Mucosa of rectum (tissue), 2 donors: ENCODE measurements around the gene FMN2.

Experiments
- H3K27ac ChIP-seq, 2 donors: one replicate each; pipeline ENCODE4 v1.7.0; 2013; ENCODE audit warnings: inconsistent platforms in 2 of 2, low read depth in 2 of 2, low read length in 2 of 2
- H3K27me3 ChIP-seq, 2 donors: one replicate each; pipeline ENCODE4 v1.7.0; 2013; ENCODE audit warnings: low read length in 2 of 2; ENCODE audit not compliant: control insufficient read depth in 2 of 2, insufficient read depth in 2 of 2
- H3K36me3 ChIP-seq, 2 donors: one replicate each; pipeline ENCODE4 v1.7.0; 2013; ENCODE audit warnings: low read length in 2 of 2; ENCODE audit not compliant: control insufficient read depth in 2 of 2, insufficient read depth in 2 of 2
- H3K4me1 ChIP-seq, 2 donors: one replicate each; pipeline ENCODE4 v1.7.0; 2013; ENCODE audit warnings: low read length in 2 of 2, mild to moderate bottlenecking in 1 of 2; ENCODE audit not compliant: control insufficient read depth in 2 of 2, insufficient read depth in 2 of 2
- H3K4me3 ChIP-seq, 2 donors: one replicate each; pipeline ENCODE4 v1.7.0; 2013; ENCODE audit warnings: low read length in 2 of 2
- H3K9ac ChIP-seq, 2 donors: one replicate each; pipeline ENCODE4 v1.7.0; 2013; ENCODE audit warnings: low read length in 2 of 2, low read depth in 1 of 2, mild to moderate bottlenecking in 1 of 2
- H3K9me3 ChIP-seq, 2 donors: one replicate each; pipeline ENCODE4 v1.7.0; 2013; ENCODE audit warnings: low read length in 2 of 2; ENCODE audit not compliant: control insufficient read depth in 2 of 2
- donor health status: healthy.
- donor health status: Normal muscosa, but diverticular disease.

FMN2 gene

DNA sequence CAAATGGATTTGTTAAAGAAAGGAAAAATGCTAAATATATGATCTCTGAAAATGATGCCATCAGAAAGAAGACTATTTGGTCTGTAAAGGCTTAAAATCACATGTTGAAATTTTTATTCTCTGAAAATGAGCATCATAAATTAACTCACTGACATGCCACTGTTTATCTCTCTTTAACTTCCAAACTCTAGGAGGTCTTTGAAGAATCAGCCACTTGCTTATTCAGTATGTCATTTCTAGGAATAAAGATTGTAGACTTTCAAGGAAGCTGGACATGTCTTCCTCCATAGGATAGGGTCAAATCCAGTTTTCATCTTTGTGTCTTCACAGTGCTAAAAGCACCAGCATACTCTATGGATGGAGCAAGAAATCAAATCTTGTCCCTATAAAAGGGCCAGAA, 147.6 kb downstream of the FMN2 start:
- H3K9me3 ChIP-seq, result no peaks in the 10 kb centered on the region
- H3K27ac ChIP-seq, result no peak overlapping the region
- no peaks in the 10 kb centered on the region for H3K36me3 ChIP-seq
- H3K9ac ChIP-seq, result no peak overlapping the region
- H3K4me3 ChIP-seq, result no peak overlapping the region
- no peaks in the 10 kb centered on the region for H3K27me3 ChIP-seq
- H3K4me1 ChIP-seq, result no peaks in the 10 kb centered on the region

DNA sequence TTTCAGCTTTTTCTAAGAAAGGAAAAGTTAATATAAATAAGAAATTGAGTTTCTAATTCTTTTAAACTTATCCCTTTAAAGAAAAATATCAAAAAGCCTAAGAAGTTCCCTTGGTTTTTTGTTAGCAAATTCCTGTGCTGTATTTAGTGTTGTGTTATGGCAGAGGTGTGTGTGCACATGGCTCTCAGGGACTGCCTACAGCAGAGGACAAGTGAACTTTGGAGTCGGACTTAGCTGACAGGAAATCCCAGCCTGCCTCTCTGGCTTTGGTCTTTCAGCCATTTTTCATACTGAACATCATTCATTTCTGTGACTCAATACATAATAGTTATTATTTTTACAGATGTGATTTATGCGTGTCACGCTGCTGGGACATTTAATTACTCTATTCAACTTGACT, 149.6 kb downstream of the FMN2 start:
- H3K9me3 ChIP-seq, result no peaks in the 10 kb centered on the region
- no peak overlapping the region for H3K4me3 ChIP-seq
- H3K27ac ChIP-seq, result no peak overlapping the region
- no peaks in the 10 kb centered on the region for H3K4me1 ChIP-seq
- no peak overlapping the region for H3K9ac ChIP-seq
- H3K27me3 ChIP-seq, result no peaks in the 10 kb centered on the region
- no peaks in the 10 kb centered on the region for H3K36me3 ChIP-seq

DNA sequence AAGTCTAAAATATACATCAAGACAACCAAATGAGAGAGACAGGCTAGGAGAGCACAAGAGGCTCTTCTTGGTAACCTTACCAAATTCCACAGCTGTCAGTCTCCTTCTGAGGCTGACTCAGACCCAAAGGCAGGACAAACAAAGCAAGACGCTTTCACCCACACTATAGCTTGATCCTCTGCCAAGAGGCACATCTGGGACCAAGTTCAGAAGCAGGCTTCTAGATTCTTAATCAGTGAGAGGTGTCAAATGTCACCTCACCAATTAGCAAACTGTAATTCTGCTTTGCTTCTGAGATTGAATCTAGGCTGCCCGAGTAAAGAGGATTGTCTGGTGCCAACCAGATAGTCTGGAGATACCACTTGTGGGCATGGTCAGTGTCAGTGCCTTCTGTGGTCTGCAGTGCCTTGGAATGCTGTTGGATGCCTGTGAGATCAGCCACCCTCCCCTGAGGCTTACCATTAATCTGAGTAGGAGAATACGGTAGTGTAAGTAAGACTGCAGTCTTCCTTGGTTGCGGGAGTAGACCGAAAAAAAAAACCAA, 151.0 kb downstream of the FMN2 start:
- H3K9me3 ChIP-seq, result no peaks in the 10 kb centered on the region
- no peaks in the 10 kb centered on the region for H3K4me1 ChIP-seq
- no peaks in the 10 kb centered on the region for H3K36me3 ChIP-seq
- no peak overlapping the region for H3K4me3 ChIP-seq
- H3K9ac ChIP-seq, result no peak overlapping the region
- no peaks in the 10 kb centered on the region for H3K27me3 ChIP-seq
- no peak overlapping the region for H3K27ac ChIP-seq

DNA sequence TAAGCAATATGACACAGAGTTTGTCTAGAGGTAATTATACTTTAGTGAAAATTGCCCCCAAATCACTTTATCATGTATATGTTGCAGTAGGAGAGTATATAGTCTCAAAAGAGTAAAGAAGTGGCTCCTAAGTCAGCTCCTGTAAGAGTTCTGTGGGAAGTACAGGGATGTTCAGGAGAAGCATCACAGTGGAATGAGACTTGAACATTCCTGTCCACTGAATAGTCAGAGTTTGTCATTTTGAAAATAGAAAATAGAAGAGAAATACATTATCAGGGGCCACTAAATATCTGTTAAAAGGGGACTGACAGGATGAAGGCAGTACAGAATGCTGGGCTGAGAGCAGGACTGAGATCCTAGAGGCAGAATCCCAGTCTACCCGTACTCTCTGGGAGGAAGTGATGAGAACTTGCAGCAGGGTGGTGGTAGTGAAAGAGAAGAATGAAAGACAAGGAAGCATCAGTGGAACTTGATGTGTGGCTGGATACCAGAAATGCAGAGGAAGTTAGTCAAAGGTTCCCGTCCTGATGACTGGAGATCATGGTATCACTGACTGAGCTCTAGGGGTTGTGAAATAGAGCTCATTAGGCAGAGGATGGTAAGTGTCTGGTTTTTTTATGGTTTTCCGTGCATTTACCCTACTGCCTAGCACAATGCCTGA, 153.4 kb downstream of the FMN2 start:
- H3K9me3 ChIP-seq, result no peaks in the 10 kb centered on the region
- no peaks in the 10 kb centered on the region for H3K27me3 ChIP-seq
- no peaks in the 10 kb centered on the region for H3K4me1 ChIP-seq
- no peak overlapping the region for H3K4me3 ChIP-seq
- no peak overlapping the region for H3K9ac ChIP-seq
- H3K36me3 ChIP-seq, result no peaks in the 10 kb centered on the region
- no peak overlapping the region for H3K27ac ChIP-seq

DNA sequence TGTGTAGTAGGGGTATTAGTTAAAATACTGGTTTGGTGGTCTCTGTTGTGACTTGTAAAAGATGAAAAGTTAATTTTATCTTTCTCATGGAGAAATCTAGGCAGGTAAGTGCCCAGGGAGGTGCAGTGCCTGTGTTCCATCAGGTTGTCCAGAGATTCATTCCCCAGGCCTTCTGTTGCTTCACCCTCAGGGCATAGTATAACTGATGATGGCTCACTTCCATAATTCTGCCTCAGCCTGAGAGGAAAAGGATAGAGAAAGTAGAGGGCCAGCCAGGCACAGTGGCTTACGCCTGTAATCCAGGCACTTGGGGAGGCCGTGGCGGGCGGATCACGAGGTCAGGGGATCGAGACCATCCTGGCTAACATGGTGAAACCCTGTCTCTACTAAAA, 153.9 kb downstream of the FMN2 start:
- no peaks in the 10 kb centered on the region for H3K36me3 ChIP-seq

DNA sequence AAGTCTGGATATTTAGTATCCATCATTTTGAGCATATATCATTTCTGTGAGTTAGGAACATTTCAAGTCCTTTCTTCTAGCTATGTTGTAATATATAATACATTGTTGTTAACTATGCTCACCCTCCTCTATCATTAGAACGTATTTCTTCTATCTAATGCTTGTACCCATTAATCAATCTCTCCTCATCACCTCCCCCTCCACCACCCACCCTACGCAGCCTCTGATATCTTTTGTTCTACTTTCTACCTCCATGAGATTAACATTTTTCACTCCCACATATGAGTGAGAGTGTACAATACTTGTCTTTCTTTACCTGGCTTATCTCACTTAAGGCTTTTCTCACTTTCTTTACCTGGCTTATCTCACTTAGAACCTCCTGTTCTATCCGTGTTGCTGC, 156.2 kb downstream of the FMN2 start:
- no peaks in the 10 kb centered on the region for H3K4me1 ChIP-seq
- H3K9me3 ChIP-seq, result no peaks in the 10 kb centered on the region
- no peaks in the 10 kb centered on the region for H3K27me3 ChIP-seq
- no peak overlapping the region for H3K4me3 ChIP-seq
- no peak overlapping the region for H3K9ac ChIP-seq
- no peaks in the 10 kb centered on the region for H3K36me3 ChIP-seq
- no peak overlapping the region for H3K27ac ChIP-seq

More for the DNA sequence above, 153.9 kb downstream of the FMN2 start:
- Histone ChIP-seq H3K4me3 (no peak overlapping the region), H3K27ac (no peak overlapping the region), H3K4me1 (no peaks in the 10 kb centered on the region), H3K27me3 (no peaks in the 10 kb centered on the region), H3K9ac (no peak overlapping the region), H3K9me3 (no peaks in the 10 kb centered on the region)

DNA sequence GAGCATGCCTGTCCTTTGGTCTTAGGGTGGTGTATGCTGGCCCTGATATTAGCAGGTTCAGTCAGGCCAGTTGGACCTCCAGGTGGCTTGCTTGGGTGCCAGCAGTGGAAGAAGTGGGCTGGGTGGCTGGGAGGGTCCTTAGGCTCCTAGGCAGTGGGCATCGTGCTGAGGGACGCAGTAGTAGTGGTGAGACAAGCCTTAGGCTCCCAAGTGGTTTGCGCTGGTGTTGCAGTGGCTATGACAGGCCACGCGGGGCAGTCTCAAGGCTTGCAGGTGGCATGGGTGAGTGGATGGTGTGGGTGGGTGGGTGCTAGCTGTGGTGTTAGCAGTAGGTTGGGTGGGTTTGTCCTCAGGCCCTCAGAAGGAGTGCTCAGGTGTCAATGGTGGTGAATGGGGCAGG, 162.3 kb downstream of the FMN2 start:
- Histone ChIP-seq H3K27ac (no peak overlapping the region), H3K4me1 (no peaks in the 10 kb centered on the region), H3K4me3 (no peak overlapping the region), H3K9me3 (no peaks in the 10 kb centered on the region), H3K9ac (no peak overlapping the region), H3K27me3 (no peaks in the 10 kb centered on the region), H3K36me3 (no peaks in the 10 kb centered on the region)

GRCh38 chr1:240254778-240255291, 163.2 kb downstream of the FMN2 start:
- no peak overlapping the region for H3K4me3 ChIP-seq
- H3K27ac ChIP-seq, result no peak overlapping the region
- no peaks in the 10 kb centered on the region for H3K4me1 ChIP-seq
- no peak overlapping the region for H3K9ac ChIP-seq
- H3K36me3 ChIP-seq, result no peaks in the 10 kb centered on the region
- H3K27me3 ChIP-seq, result no peaks in the 10 kb centered on the region
- no peaks in the 10 kb centered on the region for H3K9me3 ChIP-seq

DNA sequence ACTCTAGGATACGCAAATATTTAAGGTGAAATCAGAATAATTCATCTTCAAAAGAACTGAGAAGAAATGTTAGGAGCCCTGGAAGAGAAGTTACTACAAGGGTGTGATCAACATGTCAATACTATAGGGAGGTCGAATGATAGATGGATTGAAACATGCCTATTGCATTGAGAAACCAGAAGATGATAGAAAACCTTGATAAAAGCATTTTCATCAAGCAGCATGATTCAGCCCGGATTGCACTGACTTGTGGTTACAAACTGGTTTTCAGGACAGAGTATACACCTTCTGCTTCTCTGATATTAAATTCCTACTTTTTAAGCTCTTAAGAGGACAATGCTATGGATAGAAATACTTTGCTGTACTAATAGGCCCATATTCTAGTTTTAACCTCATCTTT, 164.2 kb downstream of the FMN2 start:
- Histone ChIP-seq H3K27me3 (no peaks in the 10 kb centered on the region), H3K9me3 (no peaks in the 10 kb centered on the region), H3K36me3 (no peaks in the 10 kb centered on the region), H3K4me3 (no peak overlapping the region), H3K9ac (no peak overlapping the region), H3K27ac (no peak overlapping the region), H3K4me1 (no peaks in the 10 kb centered on the region)

DNA sequence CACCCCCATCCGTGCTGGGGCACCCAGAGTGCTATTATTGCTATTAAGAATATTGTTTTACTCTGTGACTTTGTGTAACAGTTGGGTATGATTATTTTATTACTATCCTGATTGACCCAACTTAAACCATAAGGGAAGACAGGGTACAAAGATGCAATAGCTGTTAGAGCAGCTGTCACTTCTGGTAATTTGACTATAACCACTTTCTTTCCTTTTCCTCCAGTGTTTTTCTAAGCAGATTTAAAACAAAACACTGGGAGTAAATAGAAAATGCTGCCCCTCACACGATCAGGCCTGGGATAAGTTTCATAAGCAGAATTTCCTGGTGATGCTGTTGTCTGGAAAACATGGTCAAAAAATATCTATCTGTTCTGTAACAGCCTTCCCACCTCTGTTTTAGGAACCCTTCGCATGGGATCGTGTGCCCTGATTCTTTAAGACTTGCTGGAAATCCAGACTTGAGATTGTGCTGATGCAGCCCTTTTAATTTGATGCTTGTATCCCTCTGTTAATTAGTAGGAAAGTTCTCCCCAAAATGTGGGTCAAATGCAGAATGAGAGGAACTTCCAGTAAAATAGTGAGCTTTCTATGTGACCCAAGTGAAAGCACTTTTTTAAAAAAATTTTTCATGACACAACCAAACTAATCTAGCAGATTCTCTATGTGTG, 165.3 kb downstream of the FMN2 start:
- no peak overlapping the region for H3K4me3 ChIP-seq
- H3K27ac ChIP-seq, result no peak overlapping the region
- H3K27me3 ChIP-seq, result no peaks in the 10 kb centered on the region
- H3K9ac ChIP-seq, result no peak overlapping the region
- H3K9me3 ChIP-seq, result no peaks in the 10 kb centered on the region
- no peaks in the 10 kb centered on the region for H3K36me3 ChIP-seq
- no peaks in the 10 kb centered on the region for H3K4me1 ChIP-seq
